Activated B cell treated with CpG ODN at 0.5 μM for 24 hours (primary cell): ENCODE results near the gene MAD1L1. TPM values are rescaled to one million over a fixed set of nuclear protein-coding genes. Genes with fewer than 3 reads are reported as not detected.
A peak's percentile ranks its signal among the peaks of the same experiment; 100 is the strongest.

ENCODE experiments used
- ATAC-seq: fragments of 200-7000 bp; cut with Tn5 transposase; one replicate; pipeline ENCODE4 v1.10.0; 2021; ENCODE audit warnings: low read depth, mild to moderate bottlenecking, moderate library complexity
- CTCF ChIA-PET: fragments of 350-600 bp; sonication (Branson Sonifier 250); formaldehyde crosslinking; loops from one replicate; lab custom pipeline; 2021; ENCODE audit warnings: antibody characterized with exemption; lab: Charles Lee
- POLR2A ChIA-PET: fragments of 350-600 bp; sonication (Branson Sonifier 250); formaldehyde crosslinking; loops from one replicate; lab custom pipeline; 2021; ENCODE audit warnings: antibody characterized with exemption; lab: Charles Lee
- DNase-seq: peaks from one replicate; pipeline ENCODE4 v3.0.0; 2022
- H3K27ac Mint-ChIP-seq: one replicate; pipeline ENCODE4 v1.8.0; 2020; ENCODE audit warnings: mixed read lengths
- H3K27me3 Mint-ChIP-seq: one replicate; pipeline ENCODE4 v1.8.0; 2021; ENCODE audit warnings: mixed read lengths
- H3K36me3 Mint-ChIP-seq: one replicate; pipeline ENCODE4 v1.8.0; 2021; ENCODE audit warnings: low read depth, mixed read lengths
- H3K4me1 Mint-ChIP-seq: one replicate; pipeline ENCODE4 v1.8.0; 2021; ENCODE audit warnings: mixed read lengths
- H3K4me3 Mint-ChIP-seq: one replicate; pipeline ENCODE4 v1.8.0; 2020; ENCODE audit warnings: mild to moderate bottlenecking, mixed read lengths
- H3K9me3 Mint-ChIP-seq: one replicate; pipeline ENCODE4 v1.8.0; 2020; ENCODE audit warnings: mixed read lengths
- CTCF ChIP-seq: fragments of 200-600 bp; IDR thresholded peaks from one replicate; pipeline ENCODE4 v1.8.0; 2022; ENCODE audit warnings: antibody characterized with exemption, mild to moderate bottlenecking
- intact Hi-C: fragments of 100-400 bp; cut with micrococcal nuclease; formaldehyde crosslinking; loops from one replicate; pipeline ENCODE4 v1.15.1; 2024
- total RNA-seq: library from RNA; stranded (reverse); gene quantifications from 2 replicates; pipeline ENCODE4 v1.2.3, GENCODE V29; 2022

Gene MAD1L1
- total RNA-seq, 1 donor from 2014 or later, result 54.6 TPM

GRCh38 chr7:1941464-1942242 lies 291.1 kb downstream of the MAD1L1 start:
- ATAC-seq, result no peak
- TF ChIP-seq CTCF, result no peak
- no peaks in the 10 kb centered on the region for H3K9me3 Mint-ChIP-seq
- no peak overlapping the region for H3K27ac Mint-ChIP-seq
- H3K4me3 Mint-ChIP-seq, result no peak overlapping the region
- peaks cover 37% of the 10 kb centered on the region for H3K4me1 Mint-ChIP-seq
- no peaks in the 10 kb centered on the region for H3K27me3 Mint-ChIP-seq
- POLR2A ChIA-PET, result no interaction called here
- intact Hi-C loops, result loop anchor here (10.0 kb wide), 1 partner anchor 277 kb away; no protein-coding TSS in a partner anchor
- peaks cover 5% of the 10 kb centered on the region for H3K36me3 Mint-ChIP-seq
- CTCF ChIA-PET, result no interaction called here
- DNase-seq, result no peak

- intact Hi-C loops, result loop anchor here (1.0 to 10.0 kb wide), 3 partner anchors 14 to 276 kb away; no protein-coding TSS in a partner anchor
- Mint-ChIP-seq H3K27ac (peak overlapping the region; percentile 91), H3K36me3 (peaks cover 11% of the 10 kb centered on the region), H3K4me1 (peaks cover 39% of the 10 kb centered on the region), H3K4me3 (peak overlapping the region; percentile 84), H3K9me3 (no peaks in the 10 kb centered on the region), H3K27me3 (no peaks in the 10 kb centered on the region)
- no peak for DNase-seq
- no peak for TF ChIP-seq CTCF
- CTCF ChIA-PET, result no interaction called here
- ATAC-seq, result no peak
- POLR2A ChIA-PET, result interaction anchor here (0.8 to 1.1 kb wide), 2 partner anchors 19 to 372 kb away, joined by 3 to 4 read pairs; no protein-coding TSS in a partner anchor
These were observed 291.9 kb downstream of the MAD1L1 start for GRCh38 chr7:1940863-1941262.

- CTCF ChIA-PET, result no interaction called here
These were observed 292.4 kb downstream of the MAD1L1 start for GRCh38 chr7:1940402-1940786.

GRCh38 chr7:1939434-1940401 lies 293.0 kb downstream of the MAD1L1 start:
- peak overlapping the region; percentile 84 for H3K4me3 Mint-ChIP-seq
- no peak for TF ChIP-seq CTCF
- peak; percentile 39 for DNase-seq
- peaks cover 14% of the 10 kb centered on the region for H3K36me3 Mint-ChIP-seq
- ChIA-PET POLR2A (interaction anchor here (0.8 to 1.4 kb wide), 5 partner anchors 18 to 434 kb away, joined by 3 to 11 read pairs (median 3); no protein-coding TSS in a partner anchor), CTCF (interaction anchor here (1.0 kb wide), 1 partner anchor 18 kb away, joined by 3 read pairs; no protein-coding TSS in a partner anchor)
- intact Hi-C loops, result loop anchor here (1.0 to 10.0 kb wide), 3 partner anchors 12 to 275 kb away; no protein-coding TSS in a partner anchor
- peak; percentile 43 for ATAC-seq
- peak overlapping the region; percentile 91 for H3K27ac Mint-ChIP-seq
- H3K4me1 Mint-ChIP-seq, result peaks cover 42% of the 10 kb centered on the region
- no peaks in the 10 kb centered on the region for H3K9me3 Mint-ChIP-seq
- no peaks in the 10 kb centered on the region for H3K27me3 Mint-ChIP-seq

More at GRCh38 chr7:1940402-1940786, 292.4 kb downstream of the MAD1L1 start:
- peak; percentile 97 for ATAC-seq
- H3K9me3 Mint-ChIP-seq, result no peaks in the 10 kb centered on the region
- intact Hi-C loops, result loop anchor here (1.0 to 10.0 kb wide), 3 partner anchors 13 to 276 kb away; no protein-coding TSS in a partner anchor
- peak; percentile 70 for DNase-seq
- POLR2A ChIA-PET, result interaction anchor here (0.8 to 1.1 kb wide), 4 partner anchors 18 to 434 kb away, joined by 3 to 4 read pairs (median 3); no protein-coding TSS in a partner anchor
- peak overlapping the region; percentile 91 for H3K27ac Mint-ChIP-seq
- H3K36me3 Mint-ChIP-seq, result peaks cover 12% of the 10 kb centered on the region
- peaks cover 41% of the 10 kb centered on the region for H3K4me1 Mint-ChIP-seq
- H3K27me3 Mint-ChIP-seq, result no peaks in the 10 kb centered on the region
- peak overlapping the region; percentile 84 for H3K4me3 Mint-ChIP-seq
- TF ChIP-seq CTCF, result no peak
